Naive thymus-derived CD4-positive, alpha-beta T cell (primary cell): ENCODE results near the gene ARHGEF7. TPM values are rescaled to one million over a fixed set of nuclear protein-coding genes. Genes with fewer than 3 reads are reported as not detected.

Source experiments
- ATAC-seq: fragments of 150-1000 bp; cut with Tn5 transposase; 2 replicates; pipeline ENCODE4 v1.10.0; 2021; ENCODE audit warnings: mild to moderate bottlenecking, moderate library complexity
- CTCF ChIA-PET: fragments of 350-600 bp; sonication (Branson Sonifier 250); formaldehyde crosslinking; loops from one replicate; lab custom pipeline; 2021; ENCODE audit warnings: antibody characterized with exemption; lab: Charles Lee
- POLR2A ChIA-PET: fragments of 350-600 bp; sonication (Branson Sonifier 250); formaldehyde crosslinking; loops from one replicate; lab custom pipeline; 2021; ENCODE audit warnings: antibody characterized with exemption, inconsistent platforms; lab: Charles Lee
- DNase-seq, 9 donors: peaks; one replicate each; pipeline versions ENCODE4 v3.0.0 to v3.0.0-alpha.2; 2020 to 2022; ENCODE audit warnings: mixed read lengths in 1 of 9
- H3K27ac ChIP-seq: one replicate; pipeline ENCODE4 v1.7.0; 2013; ENCODE audit warnings: mild to moderate bottlenecking, low read depth, low read length, moderate library complexity
- H3K27me3 ChIP-seq, 2 donors: one replicate each; pipeline ENCODE4 v1.7.0; 2013; ENCODE audit warnings: low read length in 2 of 2, mild to moderate bottlenecking in 2 of 2, moderate library complexity in 2 of 2; ENCODE audit not compliant: control insufficient read depth in 2 of 2, insufficient read depth in 2 of 2
- H3K36me3 ChIP-seq, 3 experiments: 1 replicate in 2 of 3; 2 replicates in 1 of 3; pipeline ENCODE4 v1.7.0; 2013; ENCODE audit warnings: low read length in 3 of 3, mild to moderate bottlenecking in 3 of 3, moderate library complexity in 1 of 3; ENCODE audit not compliant: insufficient read depth in 3 of 3, control insufficient read depth in 2 of 3
- H3K4me1 ChIP-seq, 2 donors: one replicate each; pipeline ENCODE4 v1.7.0; 2013; ENCODE audit warnings: low read length in 2 of 2, mild to moderate bottlenecking in 2 of 2, moderate library complexity in 1 of 2; ENCODE audit not compliant: control insufficient read depth in 2 of 2, insufficient read depth in 2 of 2
- H3K4me3 ChIP-seq: 2 replicates; pipeline ENCODE4 v1.7.0; 2013; ENCODE audit warnings: mild to moderate bottlenecking, low read length
- H3K9me3 ChIP-seq, 3 experiments: 1 replicate in 2 of 3; 2 replicates in 1 of 3; pipeline ENCODE4 v1.7.0; 2013; ENCODE audit warnings: low read length in 3 of 3; ENCODE audit not compliant: control insufficient read depth in 2 of 3
- H3K27ac Mint-ChIP-seq, 9 donors: one replicate each; pipeline ENCODE4 v1.8.0; 2020 to 2022; ENCODE audit warnings: mixed read lengths in 9 of 9, mild to moderate bottlenecking in 8 of 9, moderate library complexity in 5 of 9, inconsistent platforms in 2 of 9
- H3K27me3 Mint-ChIP-seq, 5 donors: one replicate each; pipeline ENCODE4 v1.8.0; 2021 to 2022; ENCODE audit warnings: mixed read lengths in 5 of 5, mild to moderate bottlenecking in 1 of 5
- H3K36me3 Mint-ChIP-seq, 5 donors: one replicate each; pipeline ENCODE4 v1.8.0; 2020 to 2022; ENCODE audit warnings: mixed read lengths in 5 of 5, mild to moderate bottlenecking in 3 of 5, inconsistent platforms in 1 of 5
- H3K4me1 Mint-ChIP-seq, 7 donors: one replicate each; pipeline ENCODE4 v1.8.0; 2020 to 2022; ENCODE audit warnings: mixed read lengths in 7 of 7, mild to moderate bottlenecking in 3 of 7, inconsistent platforms in 1 of 7
- H3K4me3 Mint-ChIP-seq, 10 donors: one replicate each; pipeline ENCODE4 v1.8.0; 2020 to 2022; ENCODE audit warnings: mild to moderate bottlenecking in 10 of 10, mixed read lengths in 10 of 10, moderate library complexity in 6 of 10, inconsistent platforms in 2 of 10
- H3K9me3 Mint-ChIP-seq, 11 donors: one replicate each; pipeline ENCODE4 v1.8.0; 2020 to 2022; ENCODE audit warnings: mixed read lengths in 11 of 11, mild to moderate bottlenecking in 4 of 11, inconsistent platforms in 1 of 11, moderate library complexity in 1 of 11
- intact Hi-C, 2 donors: fragments of 100-400 bp; cut with micrococcal nuclease; formaldehyde crosslinking; loops; one replicate each; pipeline ENCODE4 v1.15.1; 2023
- polyA plus RNA-seq, 2 donors: library from polyadenylated mRNA; unstranded; fragments of 300-500 nt; fragmentation: Illumina TruSeq; gene quantifications; one replicate each; pipeline ENCODE4 v1.2.3, GENCODE V29; 2021
- total RNA-seq, 6 experiments: library from RNA in 5 of 6; stranded (reverse) in 5 of 6; gene quantifications; 1 replicate in 5 of 6; 2 replicates in 1 of 6; pipeline ENCODE4 v1.2.3 and lab custom pipeline; 2021 to 2026

The ARHGEF7 gene
- total and polyA plus RNA-seq, 7 experiments from 2014 or later: 10.0 to 84.0 (median 76.7) TPM

- ChIA-PET POLR2A (no interaction called here), CTCF (no interaction called here)
- H3K36me3 Mint-ChIP-seq: peaks cover 3 to 48% (median 30%) of the 10 kb centered on the region in 5 donors
- Histone ChIP-seq H3K9me3 (no peaks in the 10 kb centered on the region), H3K27ac (no peak overlapping the region), H3K4me3 (no peak overlapping the region), H3K36me3 (no peaks in the 10 kb centered on the region), H3K4me1 (no peaks in the 10 kb centered on the region), H3K27me3 (no peaks in the 10 kb centered on the region)
- peaks cover 0 to 25% (median 9%) of the 10 kb centered on the region in 11 donors for H3K9me3 Mint-ChIP-seq
- intact Hi-C loops: no loop called here
- H3K27ac Mint-ChIP-seq: no peak overlapping the region
- no peaks in the 10 kb centered on the region for H3K27me3 Mint-ChIP-seq
- no peak for ATAC-seq
- peaks cover 0 to 4% (median 0%) of the 10 kb centered on the region in 7 donors for H3K4me1 Mint-ChIP-seq
- DNase-seq: no peak
- H3K4me3 Mint-ChIP-seq: no peak overlapping the region
These were observed 215.0 kb downstream of the ARHGEF7 start for GRCh38 chr13:111330066-111330610.

GRCh38 chr13:111335298-111335697, 220.2 kb downstream of the ARHGEF7 start:
- ChIA-PET POLR2A (no interaction called here), CTCF (no interaction called here)
- no peaks in the 10 kb centered on the region for H3K36me3 ChIP-seq
- no peak overlapping the region for H3K27ac ChIP-seq
- no peaks in the 10 kb centered on the region for H3K27me3 ChIP-seq
- peaks cover 3 to 75% (median 53%) of the 10 kb centered on the region in 5 donors for H3K36me3 Mint-ChIP-seq
- no peaks in the 10 kb centered on the region for H3K27me3 Mint-ChIP-seq
- no peaks in the 10 kb centered on the region for H3K9me3 ChIP-seq
- H3K4me3 ChIP-seq: no peak overlapping the region
- H3K9me3 Mint-ChIP-seq: peaks cover 0 to 25% (median 9%) of the 10 kb centered on the region in 11 donors
- H3K4me3 Mint-ChIP-seq: no peak overlapping the region
- H3K4me1 Mint-ChIP-seq: no peaks in the 10 kb centered on the region
- ATAC-seq (no peak), DNase-seq (no peak)
- no peak overlapping the region for H3K27ac Mint-ChIP-seq
- H3K4me1 ChIP-seq: no peaks in the 10 kb centered on the region
- intact Hi-C loops: no loop called here

- H3K27me3 ChIP-seq: no peaks in the 10 kb centered on the region
- no peak for ATAC-seq
- no peak overlapping the region for H3K27ac ChIP-seq
- no peaks in the 10 kb centered on the region for H3K36me3 ChIP-seq
- intact Hi-C loops: no loop called here
- H3K4me1 ChIP-seq: no peaks in the 10 kb centered on the region
- H3K36me3 Mint-ChIP-seq: peaks cover 3 to 66% (median 46%) of the 10 kb centered on the region in 5 donors
- no peaks in the 10 kb centered on the region for H3K4me1 Mint-ChIP-seq
- H3K27ac Mint-ChIP-seq: no peak overlapping the region
- H3K9me3 ChIP-seq: no peaks in the 10 kb centered on the region
- H3K4me3 ChIP-seq: no peak overlapping the region
- DNase-seq: no peak
- no peaks in the 10 kb centered on the region for H3K27me3 Mint-ChIP-seq
- no peak overlapping the region for H3K4me3 Mint-ChIP-seq
- ChIA-PET POLR2A (no interaction called here), CTCF (no interaction called here)
- H3K9me3 Mint-ChIP-seq: peaks cover 0 to 24% (median 9%) of the 10 kb centered on the region in 11 donors
These were observed 221.6 kb downstream of the ARHGEF7 start for GRCh38 chr13:111336666-111337065.

- Mint-ChIP-seq H3K27ac (no peak overlapping the region), H3K4me1 (no peaks in the 10 kb centered on the region), H3K4me3 (no peak overlapping the region), H3K27me3 (no peaks in the 10 kb centered on the region), H3K9me3 (peaks cover 0 to 24% (median 9%) of the 10 kb centered on the region in 11 donors), H3K36me3 (peaks cover 3 to 63% (median 46%) of the 10 kb centered on the region in 5 donors)
- ATAC-seq (no peak), DNase-seq (no peak)
- Histone ChIP-seq H3K4me3 (no peak overlapping the region), H3K9me3 (no peaks in the 10 kb centered on the region), H3K27ac (no peak overlapping the region), H3K36me3 (no peaks in the 10 kb centered on the region), H3K4me1 (no peaks in the 10 kb centered on the region), H3K27me3 (no peaks in the 10 kb centered on the region)
- intact Hi-C loops: no loop called here
- CTCF ChIA-PET: no interaction called here
- POLR2A ChIA-PET: no interaction called here
These were observed 222.1 kb downstream of the ARHGEF7 start for GRCh38 chr13:111337206-111337605.

GRCh38 chr13:111337741-111338140, 222.6 kb downstream of the ARHGEF7 start:
- no peak for DNase-seq
- no peaks in the 10 kb centered on the region for H3K27me3 Mint-ChIP-seq

GRCh38 chr13:111338841-111339240, 223.7 kb downstream of the ARHGEF7 start:
- H3K27ac Mint-ChIP-seq: peak overlapping the region in 1 of 9 donors; percentile 3
- no peak overlapping the region for H3K4me3 Mint-ChIP-seq
- intact Hi-C loops: no loop called here
- Histone ChIP-seq H3K27ac (no peak overlapping the region), H3K36me3 (no peaks in the 10 kb centered on the region), H3K27me3 (no peaks in the 10 kb centered on the region), H3K4me1 (no peaks in the 10 kb centered on the region), H3K4me3 (no peak overlapping the region), H3K9me3 (no peaks in the 10 kb centered on the region)
- CTCF ChIA-PET: no interaction called here
- ATAC-seq: no peak
- H3K4me1 Mint-ChIP-seq: no peaks in the 10 kb centered on the region
- no peak for DNase-seq
- no peaks in the 10 kb centered on the region for H3K27me3 Mint-ChIP-seq
- peaks cover 0 to 10% (median 0%) of the 10 kb centered on the region in 11 donors for H3K9me3 Mint-ChIP-seq
- peaks cover 2 to 56% (median 39%) of the 10 kb centered on the region in 5 donors for H3K36me3 Mint-ChIP-seq
- POLR2A ChIA-PET: no interaction called here

More at GRCh38 chr13:111337741-111338140, 222.6 kb downstream of the ARHGEF7 start:
- no peaks in the 10 kb centered on the region for H3K4me1 ChIP-seq
- no peaks in the 10 kb centered on the region for H3K9me3 ChIP-seq
- H3K36me3 ChIP-seq: no peaks in the 10 kb centered on the region
- H3K27me3 ChIP-seq: no peaks in the 10 kb centered on the region
- Mint-ChIP-seq H3K36me3 (peaks cover 3 to 59% (median 42%) of the 10 kb centered on the region in 5 donors), H3K4me3 (no peak overlapping the region), H3K4me1 (no peaks in the 10 kb centered on the region), H3K9me3 (peaks cover 0 to 19% (median 6%) of the 10 kb centered on the region in 11 donors), H3K27ac (no peak overlapping the region)
- ChIA-PET CTCF (no interaction called here), POLR2A (no interaction called here)
- H3K27ac ChIP-seq: no peak overlapping the region
- intact Hi-C loops: no loop called here
- no peak overlapping the region for H3K4me3 ChIP-seq
- ATAC-seq: no peak
